HepG2 (cell line): ENCODE results near the gene ABHD2. TPM values are rescaled to one million over a fixed set of nuclear protein-coding genes. Genes with fewer than 3 reads are reported as not detected.

Source experiments
- AKAP8 ChIP-seq: sonication (generic); formaldehyde crosslinking; IDR thresholded peaks from 2 replicates; pipeline ENCODE4 v1.5.1; 2020; ENCODE audit warnings: mild to moderate bottlenecking, missing genetic modification reagents
- CTCF ChIP-seq: sonication (generic); formaldehyde crosslinking; IDR thresholded peaks from 2 replicates; pipeline ENCODE4 v1.5.0; 2020; ENCODE audit warnings: mild to moderate bottlenecking, missing genetic modification reagents, moderate library complexity
- FOXP1 ChIP-seq, 2 experiments: fragments of 450-650 bp in 1 of 2; IDR thresholded peaks; 2 replicates each; pipeline ENCODE4 v1.6.1; 2017 to 2018; ENCODE audit warnings: antibody characterized with exemption in 1 of 2
- GMEB2 ChIP-seq: IDR thresholded peaks from 2 replicates; pipeline ENCODE4 v1.6.1; 2016; ENCODE audit warnings: missing biosample characterization, missing genetic modification reagents, low read depth
- HOXA3 ChIP-seq: sonication (generic); formaldehyde crosslinking; IDR thresholded peaks from 2 replicates; pipeline ENCODE4 v1.5.0; 2020; ENCODE audit warnings: missing genetic modification reagents
- KLF16 ChIP-seq, 2 experiments: sonication (generic) in 1 of 2; formaldehyde crosslinking in 1 of 2; IDR thresholded peaks; 2 replicates each; pipeline versions ENCODE4 v1.6.1 to v1.8.0; 2016 to 2023; ENCODE audit warnings: missing genetic modification reagents in 2 of 2, missing compliant biosample characterization in 1 of 2
- MYNN ChIP-seq: sonication (generic); formaldehyde crosslinking; IDR thresholded peaks from 2 replicates; pipeline ENCODE4 v1.4.0; 2020; ENCODE audit warnings: mild to moderate bottlenecking, low read depth, missing genetic modification reagents
- NONO ChIP-seq, 2 experiments: fragments of 450-650 bp in 1 of 2; sonication (generic) in 1 of 2; formaldehyde crosslinking in 1 of 2; IDR thresholded peaks in 1 of 2; conservative IDR thresholded peaks in 1 of 2; 2 replicates each; pipeline versions ENCODE4 v1.6.1 to v1.8.0; 2017 to 2022; ENCODE audit warnings: mild to moderate bottlenecking in 1 of 2, missing genetic modification reagents in 1 of 2, moderate library complexity in 1 of 2
- PRPF4 ChIP-seq: fragments of 200-400 bp; formaldehyde crosslinking; IDR thresholded peaks from 2 replicates; pipeline ENCODE4 v1.6.1; 2016; ENCODE audit warnings: low read length, low read depth; ENCODE audit not compliant: poor library complexity, severe bottlenecking
- TP53 ChIP-seq: sonication (generic); formaldehyde crosslinking; conservative IDR thresholded peaks from 2 replicates; pipeline ENCODE4 v1.4.0; 2020; ENCODE audit warnings: missing genetic modification reagents
- ZBTB14 ChIP-seq: sonication (generic); formaldehyde crosslinking; IDR thresholded peaks from 2 replicates; pipeline ENCODE4 v1.4.0; 2020; ENCODE audit warnings: missing genetic modification reagents
- ZKSCAN8 ChIP-seq: IDR thresholded peaks from 2 replicates; pipeline ENCODE4 v1.6.1; 2016; ENCODE audit warnings: borderline replicate concordance, missing genetic modification reagents, missing compliant biosample characterization
- ZNF121 ChIP-seq: sonication (generic); formaldehyde crosslinking; IDR thresholded peaks from 2 replicates; pipeline ENCODE4 v1.5.0; 2020; ENCODE audit warnings: mild to moderate bottlenecking, missing genetic modification reagents
- ZNF292 ChIP-seq: sonication (generic); formaldehyde crosslinking; IDR thresholded peaks from 2 replicates; pipeline ENCODE4 v1.8.1; 2022; ENCODE audit warnings: mild to moderate bottlenecking, low read depth, missing genetic modification reagents, borderline replicate concordance
- ZNF318 ChIP-seq: sonication (generic); formaldehyde crosslinking; IDR thresholded peaks from 2 replicates; pipeline ENCODE4 v1.4.0; 2020; ENCODE audit warnings: mild to moderate bottlenecking, missing genetic modification reagents
- ZNF772 ChIP-seq: sonication (generic); formaldehyde crosslinking; IDR thresholded peaks from 2 replicates; pipeline ENCODE4 v1.5.0; 2020; ENCODE audit warnings: mild to moderate bottlenecking, missing genetic modification reagents
- polyA plus RNA-seq, 8 experiments: library from polyadenylated mRNA; depleted of rRNA in 3 of 8; stranded (reverse) in 7 of 8; unstranded in 1 of 8; fragments of >200 nt; fragmentation: Illumina TruSeq in 4 of 8; extraction: Trizol in 4 of 8; gene quantifications; 2 replicates each; pipeline versions ENCODE4 v1.2.1 to v1.2.3, GENCODE V29; 2011 to 2016; ENCODE audit warnings: low read depth in 4 of 8, missing spikeins in 1 of 8, mixed read lengths in 1 of 8; ENCODE audit not compliant: insufficient read depth in 1 of 8
- total RNA-seq, 5 experiments: library from RNA; depleted of rRNA; stranded (reverse); fragments of >200 nt; fragmentation: Illumina TruSeq; extraction: Trizol; gene quantifications; 2 replicates each; pipeline ENCODE4 v1.2.3, GENCODE V29; 2016; ENCODE audit warnings: low read depth in 1 of 5

ABHD2 gene
- total and polyA plus RNA-seq, 2 of the 13 experiments (the other 11 are each of a cell fraction or from before 2014, with no cell fraction given) = 14.8 to 22.4 TPM

GRCh38 chr15:89177633-89178306 lies 89.5 kb downstream of the ABHD2 start (continued):
- TF ChIP-seq GMEB2 (CRISPR knock-in tag) = 0 out of 2 replicates have a peak, but pooled peaks have one; percentile 14
- TF ChIP-seq KLF16 (CRISPR knock-in tag; IDR thresholded peaks at IDR 0.05) = 0 out of 4 replicates have a peak, but pooled peaks of 1 of the 2 experiments have one; percentile 38
- TF ChIP-seq MYNN (CRISPR knock-in tag) = no peak
- TF ChIP-seq FOXP1 (IDR thresholded peaks at IDR 0.05) = no peak
- no peak for TF ChIP-seq FOXP1 (CRISPR knock-in tag; IDR thresholded peaks at IDR 0.05)
- TF ChIP-seq CTCF = peak; percentile 87
- no peak for TF ChIP-seq TP53 (CRISPR knock-in tag)
- TF ChIP-seq ZNF121 = no peak
- TF ChIP-seq HOXA3 = no peak
- no peak for TF ChIP-seq NONO (IDR thresholded peaks at IDR 0.05)
- no peak for TF ChIP-seq NONO (CRISPR knock-in tag; conservative IDR thresholded peaks at IDR 0.05)
- no peak for TF ChIP-seq ZNF292 (CRISPR knock-in tag)
- no peak for TF ChIP-seq PRPF4
- no peak for TF ChIP-seq ZKSCAN8 (CRISPR knock-in tag)
- TF ChIP-seq ZNF318 = no peak
- no peak for TF ChIP-seq ZNF772 (CRISPR knock-in tag)
- no peak for TF ChIP-seq ZBTB14 (CRISPR knock-in tag)
- TF ChIP-seq AKAP8 (CRISPR knock-in tag) = no peak
